HepG2 (cell line): ENCODE results near the gene FAM219B. TPM values are rescaled to one million over a fixed set of nuclear protein-coding genes. Genes with fewer than 3 reads are reported as not detected.

Experiments
- ARNT2 ChIP-seq: sonication (generic); formaldehyde crosslinking; IDR thresholded peaks from 2 replicates; pipeline ENCODE4 v1.8.0; 2022; ENCODE audit warnings: mild to moderate bottlenecking, low read depth, missing genetic modification reagents, moderate library complexity
- ATM ChIP-seq: fragments of 450-650 bp; IDR thresholded peaks from 2 replicates; pipeline ENCODE4 v1.7.1; 2017; ENCODE audit warnings: mild to moderate bottlenecking, borderline replicate concordance
- CEBPB ChIP-seq: IDR thresholded peaks from 2 replicates; pipeline ENCODE4 v1.6.1; 2011; ENCODE audit warnings: low read depth, low read length, improper control_type of control experiment, borderline replicate concordance
- GABPB1 ChIP-seq: IDR thresholded peaks from 2 replicates; pipeline ENCODE4 v1.6.1; 2016; ENCODE audit warnings: mild to moderate bottlenecking, missing genetic modification reagents, moderate library complexity, missing compliant biosample characterization
- HDAC1 ChIP-seq: sonication (generic); formaldehyde crosslinking; IDR thresholded peaks from 2 replicates; pipeline ENCODE4 v1.5.1; 2020; ENCODE audit warnings: mild to moderate bottlenecking, missing genetic modification reagents
- LCORL ChIP-seq, 2 experiments: fragments of 450-650 bp in 1 of 2; sonication (generic) in 1 of 2; formaldehyde crosslinking in 1 of 2; IDR thresholded peaks; 2 replicates each; pipeline versions ENCODE4 v1.5.0 to v1.6.1; 2017 to 2020; ENCODE audit warnings: antibody characterized with exemption in 1 of 2, missing genetic modification reagents in 1 of 2
- MAF1 ChIP-seq: sonication (generic); formaldehyde crosslinking; IDR thresholded peaks from 2 replicates; pipeline ENCODE4 v1.5.0; 2020; ENCODE audit warnings: missing genetic modification reagents, borderline replicate concordance
- MTA1 ChIP-seq: sonication (generic); formaldehyde crosslinking; IDR thresholded peaks from 2 replicates; pipeline ENCODE4 v1.4.0; 2020; ENCODE audit warnings: missing genetic modification reagents, mild to moderate bottlenecking, borderline replicate concordance
- SAP130 ChIP-seq: IDR thresholded peaks from 2 replicates; pipeline ENCODE4 v1.6.1; 2016; ENCODE audit warnings: low read depth
- ZFP1 ChIP-seq: IDR thresholded peaks from 2 replicates; pipeline ENCODE4 v1.6.1; 2016
- ZNF33A ChIP-seq: sonication (generic); formaldehyde crosslinking; IDR thresholded peaks from 2 replicates; pipeline ENCODE4 v1.5.1; 2020; ENCODE audit warnings: missing genetic modification reagents, mild to moderate bottlenecking, moderate library complexity, borderline replicate concordance
- ZNF543 ChIP-seq: sonication (generic); formaldehyde crosslinking; IDR thresholded peaks from 2 replicates; pipeline ENCODE4 v1.4.0; 2020; ENCODE audit warnings: mild to moderate bottlenecking, missing genetic modification reagents
- ZNF557 ChIP-seq: sonication (generic); formaldehyde crosslinking; IDR thresholded peaks from 2 replicates; pipeline ENCODE4 v1.4.0; 2020; ENCODE audit warnings: missing genetic modification reagents
- ZNF567 ChIP-seq: sonication (generic); formaldehyde crosslinking; IDR thresholded peaks from 2 replicates; pipeline ENCODE4 v1.8.1; 2023; ENCODE audit warnings: mild to moderate bottlenecking, missing genetic modification reagents, borderline replicate concordance
- ZNF607 ChIP-seq: sonication (generic); formaldehyde crosslinking; IDR thresholded peaks from 2 replicates; pipeline ENCODE4 v1.5.1; 2020; ENCODE audit warnings: missing genetic modification reagents, mild to moderate bottlenecking, borderline replicate concordance
- ZNF83 ChIP-seq: sonication (generic); formaldehyde crosslinking; IDR thresholded peaks from 2 replicates; pipeline ENCODE4 v1.4.0; 2020; ENCODE audit warnings: missing genetic modification reagents, mild to moderate bottlenecking, borderline replicate concordance
- polyA plus RNA-seq, 8 experiments: library from polyadenylated mRNA; depleted of rRNA in 3 of 8; stranded (reverse) in 7 of 8; unstranded in 1 of 8; fragments of >200 nt; fragmentation: Illumina TruSeq in 4 of 8; extraction: Trizol in 4 of 8; gene quantifications; 2 replicates each; pipeline versions ENCODE4 v1.2.1 to v1.2.3, GENCODE V29; 2011 to 2016; ENCODE audit warnings: low read depth in 4 of 8, missing spikeins in 1 of 8, mixed read lengths in 1 of 8; ENCODE audit not compliant: insufficient read depth in 1 of 8
- total RNA-seq, 5 experiments: library from RNA; depleted of rRNA; stranded (reverse); fragments of >200 nt; fragmentation: Illumina TruSeq; extraction: Trizol; gene quantifications; 2 replicates each; pipeline ENCODE4 v1.2.3, GENCODE V29; 2016; ENCODE audit warnings: low read depth in 1 of 5
- TF ChIP-seq, protein P1 (sequence below): sonication (generic); formaldehyde crosslinking; IDR thresholded peaks from 2 replicates; pipeline ENCODE4 v1.4.0; 2020; ENCODE audit warnings: missing genetic modification reagents, borderline replicate concordance
- TF ChIP-seq, protein P2 (sequence below): sonication (generic); formaldehyde crosslinking; IDR thresholded peaks from 2 replicates; pipeline ENCODE4 v1.8.1; 2023; ENCODE audit warnings: mild to moderate bottlenecking, moderate library complexity, missing genetic modification reagents
- TF ChIP-seq, protein P3 (sequence below): IDR thresholded peaks from 2 replicates; pipeline ENCODE4 v1.6.1; 2016; ENCODE audit warnings: low read depth, control low read depth
- TF ChIP-seq, protein P4 (sequence below): sonication (generic); formaldehyde crosslinking; IDR thresholded peaks from 2 replicates; pipeline ENCODE4 v1.8.1; 2023; ENCODE audit warnings: mild to moderate bottlenecking, missing genetic modification reagents
- TF ChIP-seq, protein P5 (sequence below): sonication (generic); formaldehyde crosslinking; conservative IDR thresholded peaks from 2 replicates; pipeline ENCODE4 v1.4.0; 2020; ENCODE audit warnings: missing genetic modification reagents

The FAM219B gene
- total and polyA plus RNA-seq, 2 of the 13 experiments (the other 11 are each of a cell fraction or from before 2014, with no cell fraction given): 36.6 to 50.2 TPM

DNA sequence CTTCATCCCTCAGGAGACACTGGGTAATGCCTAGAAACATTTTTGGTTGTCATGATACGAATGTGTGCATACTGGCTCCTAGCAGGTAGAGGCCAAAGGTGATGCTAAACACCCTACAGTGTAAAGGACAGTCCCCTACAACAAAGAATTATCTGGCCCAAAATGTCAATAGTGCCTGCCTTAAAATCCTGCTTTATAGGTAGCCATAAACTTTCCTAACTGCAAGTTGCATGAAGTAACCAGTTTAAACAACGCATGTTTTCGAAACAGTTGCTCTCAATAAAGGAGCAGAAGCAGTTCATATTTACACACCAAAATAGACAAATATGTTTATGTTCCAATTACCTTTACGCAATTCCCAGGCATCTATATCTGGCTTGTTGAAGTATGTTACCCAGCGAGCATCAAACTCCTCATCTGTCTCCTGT is 22.1 kb upstream of the FAM219B start (continued):
- TF ChIP-seq, protein P1, sequence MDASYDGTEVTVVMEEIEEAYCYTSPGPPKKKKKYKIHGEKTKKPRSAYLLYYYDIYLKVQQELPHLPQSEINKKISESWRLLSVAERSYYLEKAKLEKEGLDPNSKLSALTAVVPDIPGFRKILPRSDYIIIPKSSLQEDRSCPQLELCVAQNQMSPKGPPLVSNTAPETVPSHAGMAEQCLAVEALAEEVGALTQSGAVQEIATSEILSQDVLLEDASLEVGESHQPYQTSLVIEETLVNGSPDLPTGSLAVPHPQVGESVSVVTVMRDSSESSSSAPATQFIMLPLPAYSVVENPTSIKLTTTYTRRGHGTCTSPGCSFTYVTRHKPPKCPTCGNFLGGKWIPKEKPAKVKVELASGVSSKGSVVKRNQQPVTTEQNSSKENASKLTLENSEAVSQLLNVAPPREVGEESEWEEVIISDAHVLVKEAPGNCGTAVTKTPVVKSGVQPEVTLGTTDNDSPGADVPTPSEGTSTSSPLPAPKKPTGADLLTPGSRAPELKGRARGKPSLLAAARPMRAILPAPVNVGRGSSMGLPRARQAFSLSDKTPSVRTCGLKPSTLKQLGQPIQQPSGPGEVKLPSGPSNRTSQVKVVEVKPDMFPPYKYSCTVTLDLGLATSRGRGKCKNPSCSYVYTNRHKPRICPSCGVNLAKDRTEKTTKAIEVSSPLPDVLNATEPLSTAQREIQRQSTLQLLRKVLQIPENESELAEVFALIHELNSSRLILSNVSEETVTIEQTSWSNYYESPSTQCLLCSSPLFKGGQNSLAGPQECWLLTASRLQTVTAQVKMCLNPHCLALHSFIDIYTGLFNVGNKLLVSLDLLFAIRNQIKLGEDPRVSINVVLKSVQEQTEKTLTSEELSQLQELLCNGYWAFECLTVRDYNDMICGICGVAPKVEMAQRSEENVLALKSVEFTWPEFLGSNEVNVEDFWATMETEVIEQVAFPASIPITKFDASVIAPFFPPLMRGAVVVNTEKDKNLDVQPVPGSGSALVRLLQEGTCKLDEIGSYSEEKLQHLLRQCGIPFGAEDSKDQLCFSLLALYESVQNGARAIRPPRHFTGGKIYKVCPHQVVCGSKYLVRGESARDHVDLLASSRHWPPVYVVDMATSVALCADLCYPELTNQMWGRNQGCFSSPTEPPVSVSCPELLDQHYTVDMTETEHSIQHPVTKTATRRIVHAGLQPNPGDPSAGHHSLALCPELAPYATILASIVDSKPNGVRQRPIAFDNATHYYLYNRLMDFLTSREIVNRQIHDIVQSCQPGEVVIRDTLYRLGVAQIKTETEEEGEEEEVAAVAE (CRISPR knock-in tag): no peak
- TF ChIP-seq ZNF543 (CRISPR knock-in tag) (no peak), ARNT2 (CRISPR knock-in tag) (no peak), ZNF83 (no peak), ZNF33A (CRISPR knock-in tag) (no peak), ZNF607 (no peak), CEBPB (peak; percentile 46; the same call in 1 of the 2 replicates), ZNF557 (CRISPR knock-in tag) (no peak), ZNF567 (CRISPR knock-in tag) (no peak), LCORL (IDR thresholded peaks at IDR 0.05) (peak; percentile 35; the same call in 1 of the 2 replicates), LCORL (CRISPR knock-in tag; IDR thresholded peaks at IDR 0.05) (no peak; the same call in 1 of the 2 replicates), SAP130 (CRISPR knock-in tag) (peak; percentile 44), MAF1 (CRISPR knock-in tag) (no peak), GABPB1 (CRISPR knock-in tag) (no peak), HDAC1 (CRISPR knock-in tag) (0 out of 2 replicates have a peak, but pooled peaks have one; percentile 13), MTA1 (CRISPR knock-in tag) (no peak), ATM (no peak), ZFP1 (no peak)
- TF ChIP-seq, protein P2, sequence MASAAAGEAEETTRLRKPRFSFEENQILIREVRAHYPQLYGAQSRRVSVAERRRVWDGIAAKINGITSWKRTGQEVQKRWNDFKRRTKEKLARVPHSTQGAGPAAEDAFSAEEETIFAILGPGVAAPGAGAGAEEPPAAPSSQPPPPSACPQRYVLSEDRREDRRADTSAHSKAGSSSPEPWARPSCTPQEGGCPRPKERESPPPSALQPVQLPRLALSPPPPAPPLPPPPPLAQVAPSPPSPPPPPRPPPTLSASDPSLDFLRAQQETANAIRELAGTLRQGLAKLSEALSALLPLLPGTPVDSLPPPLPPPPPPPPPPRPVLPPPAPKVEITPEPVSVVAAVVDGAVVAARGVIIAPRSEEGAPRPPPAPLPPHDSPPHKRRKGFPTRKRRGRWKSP (CRISPR knock-in tag): no peak; the same call in 1 of the 2 replicates
- TF ChIP-seq, protein P3, sequence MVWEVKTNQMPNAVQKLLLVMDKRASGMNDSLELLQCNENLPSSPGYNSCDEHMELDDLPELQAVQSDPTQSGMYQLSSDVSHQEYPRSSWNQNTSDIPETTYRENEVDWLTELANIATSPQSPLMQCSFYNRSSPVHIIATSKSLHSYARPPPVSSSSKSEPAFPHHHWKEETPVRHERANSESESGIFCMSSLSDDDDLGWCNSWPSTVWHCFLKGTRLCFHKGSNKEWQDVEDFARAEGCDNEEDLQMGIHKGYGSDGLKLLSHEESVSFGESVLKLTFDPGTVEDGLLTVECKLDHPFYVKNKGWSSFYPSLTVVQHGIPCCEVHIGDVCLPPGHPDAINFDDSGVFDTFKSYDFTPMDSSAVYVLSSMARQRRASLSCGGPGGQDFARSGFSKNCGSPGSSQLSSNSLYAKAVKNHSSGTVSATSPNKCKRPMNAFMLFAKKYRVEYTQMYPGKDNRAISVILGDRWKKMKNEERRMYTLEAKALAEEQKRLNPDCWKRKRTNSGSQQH (CRISPR knock-in tag): no peak
- TF ChIP-seq, protein P4, sequence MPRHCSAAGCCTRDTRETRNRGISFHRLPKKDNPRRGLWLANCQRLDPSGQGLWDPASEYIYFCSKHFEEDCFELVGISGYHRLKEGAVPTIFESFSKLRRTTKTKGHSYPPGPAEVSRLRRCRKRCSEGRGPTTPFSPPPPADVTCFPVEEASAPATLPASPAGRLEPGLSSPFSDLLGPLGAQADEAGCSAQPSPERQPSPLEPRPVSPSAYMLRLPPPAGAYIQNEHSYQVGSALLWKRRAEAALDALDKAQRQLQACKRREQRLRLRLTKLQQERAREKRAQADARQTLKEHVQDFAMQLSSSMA (CRISPR knock-in tag): no peak
- TF ChIP-seq, protein P5, sequence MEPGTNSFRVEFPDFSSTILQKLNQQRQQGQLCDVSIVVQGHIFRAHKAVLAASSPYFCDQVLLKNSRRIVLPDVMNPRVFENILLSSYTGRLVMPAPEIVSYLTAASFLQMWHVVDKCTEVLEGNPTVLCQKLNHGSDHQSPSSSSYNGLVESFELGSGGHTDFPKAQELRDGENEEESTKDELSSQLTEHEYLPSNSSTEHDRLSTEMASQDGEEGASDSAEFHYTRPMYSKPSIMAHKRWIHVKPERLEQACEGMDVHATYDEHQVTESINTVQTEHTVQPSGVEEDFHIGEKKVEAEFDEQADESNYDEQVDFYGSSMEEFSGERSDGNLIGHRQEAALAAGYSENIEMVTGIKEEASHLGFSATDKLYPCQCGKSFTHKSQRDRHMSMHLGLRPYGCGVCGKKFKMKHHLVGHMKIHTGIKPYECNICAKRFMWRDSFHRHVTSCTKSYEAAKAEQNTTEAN (CRISPR knock-in tag): no peak
